CD4-positive, alpha-beta T cell treated with Interleukin-1 beta for 1 hour (primary cell): ENCODE results near the gene TRPV3.

Experiments used
- DNase-seq, 2 donors: peaks; one replicate each; pipeline ENCODE4 v3.0.0-alpha.2; 2020 to 2022

Gene TRPV3

DNA sequence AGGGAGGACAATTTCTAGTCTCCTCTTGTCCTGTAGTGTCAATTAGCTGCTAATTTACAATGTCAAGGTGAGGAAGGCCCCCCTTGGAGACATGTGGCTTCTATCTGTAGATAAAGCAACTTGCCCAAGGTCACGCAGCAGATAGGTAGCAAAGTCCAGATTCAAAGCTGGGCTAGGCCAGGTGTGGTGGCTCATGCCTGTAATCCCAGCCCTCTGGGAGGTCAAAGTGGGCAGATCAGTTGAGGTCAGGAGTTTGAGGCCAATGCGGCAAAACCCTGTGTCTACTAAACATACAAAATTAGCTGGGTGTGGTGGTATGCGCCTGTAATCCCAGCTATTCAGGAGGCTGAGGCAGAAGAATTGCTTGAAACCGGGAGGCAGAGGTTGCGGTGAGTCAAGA lies 11.1 kb downstream of the TRPV3 start:
- no peak for DNase-seq

DNA sequence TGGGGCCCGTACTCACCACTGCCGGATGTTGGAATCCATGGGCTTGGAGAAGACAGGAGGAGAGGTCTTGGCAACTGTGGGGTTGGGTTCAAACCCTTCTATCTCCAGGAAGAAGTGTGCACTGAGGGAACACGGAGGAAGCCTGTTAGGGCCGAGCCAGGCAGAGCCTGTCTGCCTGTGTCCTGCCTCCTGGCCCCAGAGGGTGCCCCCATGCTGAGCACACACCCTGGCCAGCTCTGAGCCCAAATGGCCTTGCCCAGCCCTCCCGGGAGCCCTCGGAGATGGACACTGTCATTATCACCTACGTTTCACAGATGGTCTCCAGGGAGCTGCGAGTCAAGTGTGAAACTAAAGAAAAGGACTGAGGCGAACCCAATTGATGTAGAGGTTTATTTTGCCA lies 12.5 kb downstream of the TRPV3 start:
- DNase-seq, result no peak

DNA sequence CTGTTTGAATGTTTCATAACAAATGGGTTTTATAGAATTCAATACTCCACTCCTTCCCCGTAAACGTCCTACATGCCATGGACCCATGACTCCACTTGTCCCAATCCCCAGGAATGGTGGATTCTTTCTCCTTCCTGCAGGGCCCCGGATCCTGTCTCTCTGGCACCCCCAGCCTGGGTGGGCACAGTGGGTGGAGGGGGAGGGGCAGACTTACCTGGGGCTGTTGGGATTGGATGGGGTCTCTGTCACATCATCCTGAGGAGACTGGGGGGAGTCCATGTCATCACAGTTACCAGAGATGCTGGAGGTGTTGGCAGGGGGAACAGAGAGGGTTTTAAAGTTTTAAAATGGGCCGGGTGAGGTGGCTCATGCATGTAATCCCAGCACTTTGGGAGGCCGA lies 13.2 kb downstream of the TRPV3 start:
- DNase-seq, result no peak

DNA sequence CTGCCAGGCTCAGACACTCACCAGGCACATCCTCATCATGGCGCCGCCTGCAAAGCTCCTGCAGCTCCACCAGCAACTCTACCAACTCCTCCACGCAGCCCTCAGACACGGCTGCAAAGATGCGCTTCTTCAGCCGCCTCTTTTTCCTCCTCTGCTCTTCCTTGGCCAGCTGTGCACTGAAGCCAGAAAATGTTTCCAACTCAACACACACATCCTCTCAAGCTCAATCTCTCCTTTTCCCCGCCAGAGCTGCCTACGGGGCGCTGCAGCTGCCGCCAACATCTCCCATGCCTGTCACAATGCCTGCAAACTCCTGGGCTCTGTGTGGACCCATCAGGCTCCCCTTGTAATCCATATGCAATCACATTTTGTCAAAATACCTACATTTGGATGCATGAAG lies 14.2 kb downstream of the TRPV3 start:
- no peak for DNase-seq

DNA sequence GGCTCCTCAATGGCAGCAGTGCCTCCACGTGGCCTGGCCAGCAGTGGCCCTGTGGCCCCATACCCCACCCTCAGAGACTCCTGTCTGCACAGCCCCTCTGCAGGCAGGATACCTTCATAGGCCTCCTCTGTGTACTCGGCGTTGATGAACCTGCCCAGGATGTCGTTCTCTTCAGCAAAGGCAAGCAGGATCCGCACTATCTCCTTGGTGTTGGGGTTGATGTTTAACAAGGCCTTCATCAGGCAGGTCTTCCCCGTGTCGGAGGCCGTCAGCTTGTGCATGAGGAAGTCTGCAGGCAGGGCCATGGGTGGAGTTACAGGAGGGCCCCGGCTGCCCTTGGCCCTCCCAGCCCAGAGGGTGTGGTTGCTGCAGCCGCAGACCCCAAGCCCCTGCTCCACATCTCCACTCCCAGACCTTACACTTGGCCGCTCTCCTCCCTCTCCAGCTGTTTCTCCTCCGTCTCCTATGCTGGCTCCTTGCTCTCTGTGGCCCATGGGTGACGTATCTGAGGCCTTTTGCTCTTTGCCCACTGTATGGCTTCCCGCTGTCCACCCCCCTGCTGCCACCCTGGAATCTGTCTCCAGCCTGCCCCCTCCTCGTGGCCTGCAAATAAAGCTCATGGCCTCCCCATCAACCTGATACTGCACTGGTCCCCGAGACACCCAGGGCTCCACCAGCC lies 15.1 kb downstream of the TRPV3 start:
- DNase-seq, result no peak

DNA sequence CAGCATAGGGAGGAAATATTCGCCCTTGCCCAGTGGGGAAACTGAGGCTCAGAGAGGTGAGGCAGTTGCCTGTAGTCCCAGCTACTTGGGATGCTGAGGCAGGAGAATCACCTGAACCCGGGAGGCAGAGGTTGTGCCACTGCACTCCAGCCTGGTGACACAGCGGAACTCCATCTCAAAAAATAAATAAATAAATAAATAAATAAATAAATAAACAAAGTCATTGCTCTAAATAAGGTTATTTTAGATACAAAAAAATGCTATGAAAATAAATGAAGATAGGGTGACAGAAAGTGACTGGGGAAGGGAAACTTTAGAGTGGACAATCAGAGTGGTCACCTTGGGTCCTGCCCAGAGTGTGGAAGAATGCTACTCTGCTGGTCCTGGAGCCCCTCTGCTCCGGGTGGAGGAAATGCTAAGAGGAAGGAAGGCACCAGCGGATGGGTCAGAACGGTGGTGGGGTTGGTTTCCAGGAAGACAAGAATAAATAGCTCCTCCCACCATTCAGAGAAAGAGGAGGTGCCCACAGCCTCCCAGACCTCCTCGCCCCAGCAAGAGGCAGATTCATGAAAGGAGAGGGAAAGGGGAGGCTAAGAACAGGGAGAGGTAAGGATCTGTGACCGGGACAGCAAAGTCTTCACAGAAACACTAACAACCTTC lies 17.6 kb downstream of the TRPV3 start:
- no peak for DNase-seq

DNA sequence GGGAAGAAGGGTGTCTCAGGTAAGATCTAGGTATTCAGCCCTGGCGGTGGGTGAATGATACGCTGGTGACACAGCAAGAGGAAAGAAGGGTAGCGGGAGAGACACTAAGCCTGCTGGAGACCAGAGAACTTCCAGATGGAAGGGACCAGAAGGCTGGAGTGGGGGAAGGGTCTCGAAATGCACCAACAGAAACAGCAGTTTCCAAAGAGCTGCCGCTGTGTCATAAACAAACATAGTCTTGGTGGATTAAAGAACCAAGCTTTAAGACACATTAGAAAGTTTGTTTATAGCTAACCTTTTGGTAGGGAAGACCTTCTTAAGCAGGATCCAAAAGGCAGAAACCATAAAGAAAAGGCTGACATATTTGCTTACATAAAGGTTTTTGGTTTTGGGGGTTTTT lies 20.9 kb downstream of the TRPV3 start:
- DNase-seq, result no peak

DNA sequence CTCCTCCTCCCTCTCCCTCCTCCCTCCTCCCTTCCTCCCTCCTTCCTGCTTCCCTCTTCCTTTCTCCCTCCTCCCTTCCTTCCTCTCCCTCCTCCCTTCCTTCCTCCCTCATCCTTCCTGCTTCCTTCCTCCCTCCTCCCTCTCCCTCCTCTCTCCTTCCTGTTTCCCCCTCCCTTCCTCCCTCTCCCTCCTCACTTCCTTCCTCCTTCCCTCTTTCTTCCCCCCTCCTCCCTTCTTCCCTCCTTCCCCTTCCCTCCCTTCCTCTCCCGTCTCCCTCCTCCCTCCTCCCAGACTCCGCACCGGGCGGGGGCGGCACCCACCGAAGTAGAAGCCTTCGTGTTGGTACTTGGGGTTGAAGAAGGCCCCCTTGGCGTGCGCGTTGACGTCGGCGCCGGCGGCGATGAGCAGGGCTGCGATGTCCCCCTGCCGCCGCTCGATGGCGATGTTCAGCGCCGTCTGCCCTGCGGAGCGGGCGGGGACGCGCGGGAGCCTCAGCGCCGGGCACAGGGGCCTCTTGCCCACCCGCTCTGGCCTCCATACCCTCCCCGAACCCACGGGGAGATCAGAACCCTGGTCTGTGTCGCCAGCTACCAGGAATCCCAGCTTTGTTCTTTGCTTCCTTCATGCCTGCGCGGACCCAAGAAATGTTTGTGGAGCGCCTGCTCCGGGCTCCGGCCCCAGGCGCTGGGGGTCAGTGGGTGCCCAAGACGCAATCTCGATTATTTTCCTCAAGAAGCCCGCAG lies 22.2 kb downstream of the TRPV3 start:
- DNase-seq, result peak; percentile 56 to 65

DNA sequence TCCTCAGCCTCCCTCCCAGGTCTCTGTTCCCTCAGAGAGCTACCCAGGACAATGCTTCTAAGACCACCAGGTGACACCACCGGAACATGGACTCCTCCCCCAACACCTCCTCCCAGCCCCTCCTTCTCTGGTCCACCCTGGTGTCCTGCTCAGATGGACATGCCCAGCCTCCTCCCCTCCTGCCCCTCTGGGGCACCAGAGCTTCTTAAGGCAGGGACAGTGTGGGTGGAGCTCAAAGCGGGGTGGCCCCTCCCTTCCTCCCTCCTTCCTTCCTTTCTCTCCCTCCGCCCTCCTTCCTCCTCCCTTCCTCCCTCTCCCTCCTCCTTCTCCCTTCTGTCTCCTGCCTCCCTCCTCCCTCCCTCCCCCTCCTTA lies 22.7 kb downstream of the TRPV3 start:
- peak in 1 of 2 donors; percentile 5 for DNase-seq

DNA sequence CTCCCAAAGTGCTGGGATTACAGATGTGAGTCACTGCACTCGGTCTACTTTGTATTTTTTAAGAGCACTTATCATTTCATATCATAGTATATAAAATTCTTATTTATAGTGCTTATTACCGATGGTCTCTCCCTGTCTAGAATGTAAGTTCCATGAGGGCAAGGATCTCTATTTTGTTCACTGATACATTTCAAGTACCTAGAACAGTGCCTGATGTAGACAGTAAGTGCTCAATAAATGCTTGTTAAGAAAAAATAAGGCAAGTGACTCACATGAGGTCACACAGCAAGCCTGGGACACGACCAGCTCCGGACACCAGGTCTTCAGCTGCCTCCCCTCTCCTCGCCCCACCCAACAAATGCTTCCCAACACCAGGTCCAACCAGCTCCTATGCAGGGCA lies 23.9 kb downstream of the TRPV3 start:
- DNase-seq, result no peak

DNA sequence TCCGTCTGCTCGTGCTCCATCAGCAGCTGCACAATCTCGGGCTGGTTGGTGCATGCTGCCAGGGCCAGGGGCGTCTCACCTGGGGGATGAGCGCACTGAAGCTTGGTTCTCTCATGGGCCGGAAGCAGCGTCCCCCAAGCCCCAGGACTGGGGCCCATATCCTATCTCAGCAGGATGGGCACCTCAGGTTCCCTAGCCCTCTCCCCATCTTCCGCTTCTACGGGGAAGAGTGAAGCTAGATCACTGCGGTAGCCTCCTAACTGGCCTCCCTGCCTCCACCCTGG lies 24.8 kb downstream of the TRPV3 start:
- no peak for DNase-seq

DNA sequence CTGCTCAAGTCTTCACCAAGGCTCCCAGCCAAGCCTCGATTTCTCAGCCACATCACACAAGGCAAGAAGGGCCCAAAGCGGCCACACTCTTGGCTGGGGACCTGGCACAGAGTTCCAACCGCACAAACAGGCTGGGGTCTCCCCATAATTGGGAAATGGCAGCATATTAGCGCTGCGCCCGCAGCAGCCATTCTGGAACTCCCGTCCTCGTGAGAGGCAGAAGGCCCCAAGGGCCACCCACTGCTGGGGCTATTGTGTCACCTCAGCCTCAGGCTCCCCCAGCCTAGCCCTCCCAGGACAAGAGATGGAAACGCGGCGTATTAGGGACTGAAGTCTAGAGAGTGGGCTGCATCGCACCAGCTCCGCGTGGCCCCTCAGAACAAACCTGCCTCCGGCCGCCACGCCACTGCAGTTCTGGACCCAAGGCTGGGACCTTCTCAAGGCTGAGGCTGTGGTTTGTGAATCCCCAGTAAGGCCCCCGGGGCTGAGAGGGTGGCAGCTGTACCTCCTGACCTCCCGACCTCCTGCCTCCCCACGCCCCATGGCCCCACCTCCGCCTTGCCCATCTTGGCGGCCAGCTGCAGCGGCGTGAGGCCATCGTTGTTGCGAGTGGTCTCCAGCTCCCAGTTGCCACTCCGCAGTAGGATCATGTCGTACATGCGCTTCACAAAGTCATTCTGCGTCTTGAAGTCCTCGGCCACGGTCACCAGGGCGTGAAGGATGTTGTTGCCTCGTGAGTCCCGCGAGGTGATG lies 25.3 kb downstream of the TRPV3 start:
- DNase-seq, result no peak

DNA sequence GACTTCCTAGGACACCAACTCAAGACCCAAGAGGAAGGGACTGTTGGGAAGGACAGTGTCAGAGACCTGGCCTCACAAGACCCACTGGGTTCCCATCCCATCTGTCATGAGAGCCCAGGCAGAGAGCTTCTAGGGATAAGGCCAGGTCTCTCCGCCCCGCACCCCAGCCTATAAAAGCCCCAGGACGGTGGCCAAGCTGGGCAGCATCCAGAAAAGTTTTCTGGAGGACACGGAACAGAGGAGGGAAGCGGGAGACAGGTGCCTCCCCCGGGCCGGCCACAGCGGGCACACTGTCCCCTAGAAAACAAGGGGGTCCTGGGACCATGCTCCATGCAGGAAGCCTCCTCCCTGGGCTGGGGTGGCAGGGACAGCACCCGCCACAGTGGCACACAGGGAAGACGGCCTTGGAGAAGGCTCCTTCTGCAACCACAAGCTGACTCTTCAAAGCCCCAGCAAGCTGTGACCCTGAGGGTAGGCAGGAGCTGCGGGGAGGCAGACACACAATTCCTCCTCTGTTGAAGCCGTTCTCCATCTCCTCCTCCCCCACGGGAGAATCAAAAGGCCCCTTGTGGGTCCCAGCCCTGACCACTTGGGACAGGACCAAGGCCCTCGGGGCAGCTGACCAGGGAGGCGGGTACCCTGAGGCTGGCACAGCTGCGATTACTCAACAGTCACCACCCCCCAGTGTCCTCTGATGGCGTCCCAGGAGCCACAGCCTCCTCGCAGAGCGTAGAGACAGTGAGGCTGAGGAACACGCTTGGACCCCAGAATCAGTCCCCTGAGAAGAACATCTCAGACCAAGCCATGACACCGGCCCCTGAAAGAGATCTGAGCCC lies 26.1 kb downstream of the TRPV3 start:
- DNase-seq, result no peak

DNA sequence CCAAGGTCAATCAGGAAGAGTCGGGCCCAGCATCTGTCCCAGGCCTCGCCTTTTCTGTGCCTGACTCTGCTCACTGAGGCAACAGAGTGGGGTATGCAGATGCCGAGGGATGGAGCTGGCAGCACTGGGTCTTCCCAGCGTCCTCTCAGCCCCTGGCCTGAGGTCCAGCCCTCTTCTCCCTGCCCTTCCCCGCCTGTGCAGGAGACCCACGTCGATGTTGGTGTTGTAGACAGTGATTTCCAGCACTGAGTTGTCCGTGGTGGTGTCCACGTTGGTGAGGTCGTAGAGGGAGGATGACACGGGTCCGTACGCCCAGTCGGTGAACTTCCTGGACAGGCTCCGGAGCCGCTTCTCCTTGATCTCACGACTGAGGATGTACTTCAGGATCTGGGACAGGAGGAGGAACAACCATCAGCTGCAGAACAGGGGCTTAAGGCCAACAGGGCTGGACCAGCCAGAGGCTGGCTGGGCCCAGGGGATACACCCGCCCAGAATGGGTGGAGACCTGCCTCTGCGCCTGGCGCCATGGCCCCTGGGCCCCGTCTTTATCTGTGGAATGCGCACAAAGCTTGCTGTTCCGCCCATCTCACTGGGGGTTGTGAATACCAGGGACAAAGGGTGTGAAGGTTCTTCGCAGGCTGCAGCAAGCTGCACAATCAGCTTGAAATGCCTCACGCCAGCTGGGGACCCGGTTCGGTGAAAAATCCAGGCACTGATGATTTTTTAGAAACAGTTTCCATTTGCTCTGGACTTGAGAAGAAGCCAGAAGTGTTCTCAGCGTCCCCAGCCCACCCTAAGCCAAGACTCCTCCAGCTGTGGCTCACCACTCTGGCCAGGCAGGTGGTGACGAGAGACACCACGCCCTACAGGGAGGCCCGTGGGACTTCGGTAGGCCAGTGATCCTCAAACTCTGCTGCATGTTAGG lies 27.5 kb downstream of the TRPV3 start:
- DNase-seq, result no peak

DNA sequence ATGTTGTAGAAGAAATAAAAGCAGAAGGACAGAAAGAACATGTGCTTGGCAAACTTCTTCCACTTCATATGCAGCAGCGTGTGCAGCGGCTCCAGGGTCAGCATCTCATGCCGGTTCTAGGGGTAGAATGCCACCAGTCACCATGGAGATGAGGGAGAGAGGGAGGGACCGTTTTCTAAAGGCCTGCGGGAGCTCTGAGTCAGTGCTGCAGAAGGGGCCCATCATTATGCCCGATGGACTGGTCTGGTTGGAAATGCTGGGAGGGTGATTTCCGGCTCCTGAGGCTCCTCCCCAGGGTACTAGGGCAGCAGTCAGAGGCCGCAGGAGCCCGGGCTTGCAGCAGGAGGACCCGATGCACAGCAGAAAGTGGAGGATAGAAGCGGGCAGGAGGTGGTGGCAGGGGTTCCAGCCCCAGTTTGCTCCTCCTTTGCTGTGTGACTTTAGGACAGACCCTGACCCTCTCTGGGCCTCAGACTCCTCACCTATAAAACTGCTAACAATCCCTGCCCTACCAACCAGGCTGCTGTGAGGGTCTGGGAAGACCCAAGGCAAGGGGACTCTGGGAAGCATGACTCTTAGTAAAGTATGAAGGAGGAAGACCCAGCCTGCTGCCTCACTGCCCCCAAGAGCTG lies 28.6 kb downstream of the TRPV3 start:
- no peak for DNase-seq

DNA sequence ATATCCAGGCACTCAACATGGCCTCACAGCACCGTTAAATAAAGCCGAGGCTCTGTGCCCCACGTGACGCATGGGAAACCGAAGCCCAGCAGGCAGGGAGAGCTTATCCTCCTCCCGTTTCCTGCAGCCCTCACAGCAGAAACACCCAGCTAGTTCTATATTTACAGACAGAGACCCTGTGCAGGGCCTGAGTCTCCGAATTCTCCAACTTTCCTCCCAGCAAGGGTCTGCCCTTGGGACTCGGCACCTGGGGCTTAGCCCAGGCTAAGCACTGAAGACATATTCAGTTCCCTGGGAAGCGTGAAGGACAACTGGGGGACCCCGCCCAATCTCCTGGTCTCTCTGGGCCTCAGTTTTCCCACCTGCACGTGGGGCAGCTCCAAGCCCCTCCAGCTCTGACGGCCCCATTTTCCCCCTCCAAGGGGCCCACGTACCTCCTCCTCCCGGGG lies 29.2 kb downstream of the TRPV3 start:
- no peak for DNase-seq

DNA sequence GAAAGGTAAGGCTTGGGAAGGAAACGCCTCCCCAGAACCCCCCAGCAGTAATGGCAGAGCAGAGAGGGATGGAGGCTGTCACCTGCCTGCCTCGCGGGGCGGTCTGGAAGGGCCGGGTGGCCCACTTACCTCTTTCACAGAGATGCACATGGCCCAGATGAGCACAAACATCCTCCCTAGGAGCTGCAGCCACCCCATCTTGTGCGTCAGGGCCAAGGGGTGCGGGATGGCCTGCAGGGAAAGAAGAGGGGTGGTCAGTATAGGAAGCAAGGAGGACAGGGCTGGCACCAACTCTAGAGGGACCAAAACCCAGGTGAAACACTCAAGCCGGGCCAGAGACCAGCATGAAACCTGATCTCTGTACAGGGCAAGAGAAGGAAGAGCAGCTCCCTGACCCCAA lies 29.7 kb downstream of the TRPV3 start:
- no peak for DNase-seq

DNA sequence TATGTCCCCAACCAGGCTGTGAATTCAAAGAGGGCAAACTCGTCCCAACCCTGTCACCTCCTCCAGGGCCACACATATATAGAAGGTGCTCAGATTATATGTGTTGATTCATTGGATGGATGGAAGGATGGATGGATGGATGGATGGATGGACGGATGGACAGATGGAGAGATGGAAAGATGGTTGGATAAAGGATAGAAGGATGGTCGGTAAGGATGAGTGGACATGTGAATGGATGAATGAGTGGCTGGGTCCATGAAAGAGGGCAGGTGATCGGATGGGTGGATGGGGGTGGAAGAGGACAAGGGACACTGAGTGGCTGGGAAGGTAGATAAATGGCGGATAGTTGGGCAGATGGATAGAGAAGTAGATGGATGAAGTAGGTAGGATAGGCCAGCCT lies 30.1 kb downstream of the TRPV3 start:
- DNase-seq, result no peak

DNA sequence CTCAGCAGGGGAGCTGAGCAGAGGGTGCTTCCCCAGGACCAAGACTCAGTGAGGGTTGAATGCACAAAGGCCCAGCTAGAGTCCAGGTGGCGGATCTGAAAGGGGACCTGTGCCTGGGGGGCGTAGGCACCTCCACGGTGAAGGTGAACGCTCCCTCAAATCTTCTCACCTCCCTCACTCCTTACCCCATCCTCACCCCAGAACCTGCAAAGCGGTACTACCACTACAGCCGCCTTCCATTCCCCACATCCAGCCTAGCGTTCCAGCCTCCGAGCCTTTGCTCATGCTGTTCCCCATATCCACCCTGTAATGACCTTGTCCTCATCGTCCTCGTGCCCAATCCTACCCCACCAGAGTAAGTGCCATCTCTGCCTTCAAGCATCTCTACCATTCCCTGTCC lies 30.6 kb downstream of the TRPV3 start:
- no peak for DNase-seq

DNA sequence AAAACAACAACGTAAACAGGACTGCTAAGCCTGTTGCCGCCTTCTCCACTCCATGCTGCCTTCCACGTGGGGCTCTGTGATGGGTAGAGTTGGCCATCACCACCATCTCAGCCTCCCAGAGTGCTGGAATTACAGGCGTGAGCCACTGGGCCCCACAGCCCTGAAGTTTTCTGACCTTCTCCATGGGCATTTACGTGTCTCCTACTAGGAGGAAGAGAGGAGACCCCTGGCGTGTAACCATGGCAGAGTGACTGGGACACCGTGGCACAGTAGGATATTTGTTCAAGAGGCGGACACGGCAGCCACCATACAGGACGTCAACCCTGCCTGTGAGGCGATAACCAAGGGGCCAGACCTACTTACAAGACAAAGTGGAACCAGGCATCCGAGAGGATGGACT lies 31.1 kb downstream of the TRPV3 start:
- DNase-seq, result no peak

DNA sequence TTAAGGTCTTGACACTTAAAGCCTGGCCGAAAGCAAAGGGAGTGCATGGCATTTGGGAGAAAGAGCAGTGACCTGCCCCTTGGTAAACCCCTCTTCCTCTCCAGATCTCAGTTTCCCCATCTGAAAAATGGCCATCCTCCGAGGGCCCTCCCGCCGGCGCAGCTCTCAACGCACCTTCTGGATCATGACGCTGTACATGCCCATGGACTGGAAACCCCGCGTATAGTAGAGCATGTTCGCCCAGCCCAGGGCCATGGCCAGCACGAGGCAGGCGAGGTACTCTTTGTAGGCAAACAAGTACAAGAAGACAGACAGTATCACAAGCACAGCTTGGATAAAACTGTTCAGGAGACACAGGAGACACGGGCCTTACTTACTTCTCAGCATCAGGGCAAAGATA lies 33.6 kb downstream of the TRPV3 start:
- DNase-seq, result no peak
